ENCODE results near the gene ARHGEF11. TPM values are rescaled to one million over a fixed set of nuclear protein-coding genes. Genes with fewer than 3 reads are reported as not detected.
A peak's percentile ranks its signal among the peaks of the same experiment; 100 is the strongest.
"Not testable (repeated sequence)": the region's sequence is repeated elsewhere in the genome, so short reads cannot be mapped to it uniquely, and the experiment has no call there.

ARHGEF11 gene
- total RNA-seq, 2 donors from 2014 or later: 42.1 to 46.8 TPM

DNA sequence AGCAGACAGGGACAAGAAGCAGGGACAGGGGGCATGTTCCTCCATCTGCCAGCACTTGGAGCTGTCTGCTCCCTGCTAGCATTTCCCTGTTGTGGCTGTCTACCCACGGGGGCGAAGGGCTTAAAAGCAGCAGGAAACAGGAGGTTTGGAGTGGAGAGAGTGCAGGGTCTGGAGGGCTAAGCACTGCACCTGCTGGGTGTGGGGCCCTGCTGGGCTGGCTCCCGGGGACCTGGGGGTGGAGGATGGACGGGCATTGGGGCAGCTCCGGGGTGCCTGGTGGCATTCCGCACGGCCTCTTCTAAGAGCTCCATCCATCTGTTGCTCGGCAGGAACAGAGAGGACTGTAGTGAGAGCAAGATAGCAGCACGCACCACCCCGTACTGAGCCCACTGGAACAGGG is 103.9 kb downstream of the ARHGEF11 start:
- intact Hi-C loops (cut with DNase I, micrococcal nuclease): no loop called here
- peak in 1 of 2 donors; percentile 8 for DNase-seq
- ATAC-seq: no peak

DNA sequence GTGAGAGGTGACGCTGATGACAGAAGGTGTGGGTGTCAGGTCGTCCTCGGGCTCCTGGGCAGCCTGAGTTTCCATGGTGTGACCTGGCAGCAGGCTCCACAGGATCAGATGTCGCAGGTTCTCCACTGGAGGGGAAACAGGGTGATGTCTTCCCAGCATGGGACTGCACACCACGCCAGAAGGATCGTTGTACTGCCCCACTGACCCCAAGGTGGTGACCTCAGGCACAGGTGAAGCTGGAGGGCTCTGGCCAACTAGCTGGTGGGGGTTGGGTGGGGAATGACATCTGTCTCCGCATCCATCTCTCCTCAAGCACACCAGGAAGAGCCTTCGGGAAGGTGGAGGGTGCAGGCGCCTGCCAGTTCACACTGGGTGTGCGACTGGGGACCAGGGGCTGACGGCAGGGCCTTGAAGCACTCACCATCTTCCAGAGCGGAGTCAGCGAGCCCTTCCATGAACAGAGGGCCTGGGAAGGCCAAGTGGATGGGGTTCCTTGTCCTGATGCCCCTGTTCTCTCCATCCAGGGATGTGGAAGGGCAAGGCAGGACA is 105.7 kb downstream of the ARHGEF11 start:
- ATAC-seq (no peak), DNase-seq (no peak)
- intact Hi-C loops (cut with DNase I, micrococcal nuclease): no loop called here

DNA sequence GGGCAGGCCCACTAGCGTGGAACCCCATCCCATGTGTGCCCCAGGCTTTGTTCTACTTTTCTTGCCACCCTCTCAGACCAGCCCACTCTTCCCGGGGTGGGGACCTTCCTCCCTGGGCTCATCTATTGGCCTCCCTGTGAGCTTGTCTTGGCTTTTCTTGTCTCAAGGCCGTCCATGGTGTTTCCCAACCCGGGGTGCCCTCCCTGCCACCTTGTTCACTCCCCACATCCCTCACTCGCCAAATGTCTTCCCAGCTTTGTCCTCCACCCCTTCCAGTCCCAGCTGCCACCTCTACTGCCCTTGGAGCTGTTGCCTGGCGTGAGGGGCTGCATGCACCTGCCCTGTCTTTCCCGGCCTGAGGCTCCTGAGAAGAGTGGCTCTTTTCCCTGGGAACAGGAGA is 106.7 kb downstream of the ARHGEF11 start:
- DNase-seq (no peak), ATAC-seq (no peak)
- intact Hi-C loops (cut with DNase I, micrococcal nuclease): no loop called here

DNA sequence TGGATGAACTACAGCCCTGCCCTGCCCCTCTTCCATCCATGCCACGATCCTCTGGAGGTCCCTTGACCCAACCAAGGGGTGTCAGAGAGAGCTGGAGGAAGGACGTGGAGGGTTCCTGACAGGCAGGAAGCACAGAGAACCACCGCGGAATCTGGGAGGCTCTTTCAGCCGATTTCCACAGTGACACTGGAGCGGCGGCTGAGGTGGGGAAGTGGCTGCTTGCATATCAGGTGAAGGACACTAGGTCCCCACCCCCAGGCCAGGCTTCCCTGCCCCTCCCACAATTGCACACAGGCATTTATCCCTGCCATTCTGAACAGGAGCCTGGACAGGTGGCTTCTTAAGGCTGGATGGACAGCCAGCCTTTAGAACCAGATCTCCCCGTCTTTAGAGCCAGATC is 107.7 kb downstream of the ARHGEF11 start:
- intact Hi-C loops (cut with DNase I, micrococcal nuclease): no loop called here
- no peak for ATAC-seq
- no peak for DNase-seq

DNA sequence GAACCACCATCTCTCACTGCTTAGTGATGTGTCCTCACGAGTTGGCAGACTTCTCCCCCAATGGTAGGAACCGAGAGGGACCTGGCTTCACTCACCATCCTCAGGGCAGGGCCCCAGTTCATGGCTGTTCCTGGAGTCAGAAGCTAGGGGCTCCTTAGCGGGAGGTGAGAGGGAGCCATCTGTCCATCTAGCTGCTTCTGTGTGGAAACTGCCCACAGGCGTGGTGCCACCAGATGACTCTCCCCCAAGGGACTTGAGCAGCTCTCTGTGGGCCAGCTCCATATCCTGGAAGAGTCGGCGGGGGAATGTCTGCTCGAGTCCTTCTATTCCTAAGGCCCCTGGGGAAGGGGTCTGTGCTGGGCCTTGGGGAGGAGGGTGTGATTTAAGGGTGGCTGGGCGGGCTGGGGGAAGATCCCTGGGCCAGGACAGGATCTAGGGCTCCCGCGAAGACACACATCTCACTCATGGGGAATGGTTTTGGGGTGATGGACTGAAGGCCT is 108.8 kb downstream of the ARHGEF11 start:
- ATAC-seq (no peak), DNase-seq (no peak)
- intact Hi-C loops (cut with DNase I, micrococcal nuclease): no loop called here

DNA sequence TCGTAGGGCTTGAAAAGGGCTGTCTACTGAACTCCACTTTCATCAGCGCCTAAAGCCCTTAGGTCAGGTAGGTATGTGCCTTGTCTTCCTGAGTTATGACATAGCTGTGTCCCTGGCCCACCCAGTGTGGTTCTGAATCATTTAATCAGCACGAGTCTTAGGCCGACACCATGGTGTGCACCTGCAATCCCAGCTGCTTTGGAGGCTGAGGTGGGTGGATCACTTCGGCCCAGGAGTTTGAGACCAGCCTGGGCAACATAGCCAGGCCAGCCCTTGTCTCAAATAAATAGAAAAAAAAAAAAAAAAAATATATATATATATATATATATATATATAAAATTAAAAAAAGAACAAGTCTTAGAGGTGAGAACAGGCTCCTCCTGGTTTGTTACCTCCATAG is 109.4 kb downstream of the ARHGEF11 start:
- intact Hi-C loops (cut with DNase I, micrococcal nuclease): no loop called here
- ATAC-seq: no peak
- no peak for DNase-seq

DNA sequence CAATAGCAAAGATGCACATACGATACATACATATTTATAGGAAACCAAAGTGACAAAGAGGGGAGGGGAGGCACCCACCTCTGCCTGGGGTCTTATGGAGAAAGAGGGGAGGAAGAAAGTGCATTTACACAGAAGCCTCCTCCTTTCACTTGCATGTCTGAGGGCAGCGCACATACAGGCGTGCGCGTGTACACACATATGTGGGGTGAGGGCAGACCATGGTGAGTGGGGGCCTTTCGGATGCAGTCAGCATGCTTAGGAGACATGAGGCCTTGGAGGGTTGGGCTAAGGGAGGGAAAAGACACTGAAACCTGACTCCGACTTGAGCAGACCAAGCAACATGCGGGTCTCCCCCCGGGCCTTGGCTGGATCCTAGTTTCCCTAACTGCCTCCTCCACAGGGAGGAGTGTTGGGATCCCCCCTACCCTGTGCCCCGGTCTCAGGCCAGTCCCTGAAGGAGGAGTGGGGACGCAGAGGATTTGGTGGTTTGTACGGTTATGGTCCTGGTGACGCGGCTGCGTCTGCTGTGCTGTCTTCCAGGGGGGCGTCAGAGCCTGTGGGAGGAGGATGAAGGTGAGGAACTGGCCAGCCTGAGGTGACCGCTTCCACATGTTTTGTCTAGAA is 109.9 kb downstream of the ARHGEF11 start:
- DNase-seq (no peak), ATAC-seq (no peak)
- intact Hi-C loops (cut with DNase I, micrococcal nuclease): no loop called here

DNA sequence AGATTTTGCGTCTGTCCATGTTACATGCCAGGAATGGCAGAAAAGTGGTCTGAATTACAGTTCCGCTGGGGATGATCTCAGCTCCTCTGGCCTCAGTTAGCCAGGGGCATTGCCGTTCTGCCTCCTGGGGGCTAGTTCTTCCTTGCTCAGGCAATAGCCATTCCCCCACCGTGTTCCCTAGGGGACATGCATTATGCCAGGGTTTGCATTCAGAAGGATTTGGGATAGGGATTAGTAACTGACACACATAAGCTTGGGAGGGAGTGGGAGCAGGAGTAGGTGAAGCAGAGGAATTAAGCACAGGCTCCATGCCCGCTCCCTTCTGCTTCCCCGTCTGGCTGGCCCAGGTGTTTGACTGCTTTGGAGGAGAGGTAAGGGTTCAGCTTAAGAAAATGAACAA is 112.4 kb downstream of the ARHGEF11 start:
- DNase-seq: no peak
- intact Hi-C loops (cut with DNase I, micrococcal nuclease): no loop called here
- no peak for ATAC-seq

DNA sequence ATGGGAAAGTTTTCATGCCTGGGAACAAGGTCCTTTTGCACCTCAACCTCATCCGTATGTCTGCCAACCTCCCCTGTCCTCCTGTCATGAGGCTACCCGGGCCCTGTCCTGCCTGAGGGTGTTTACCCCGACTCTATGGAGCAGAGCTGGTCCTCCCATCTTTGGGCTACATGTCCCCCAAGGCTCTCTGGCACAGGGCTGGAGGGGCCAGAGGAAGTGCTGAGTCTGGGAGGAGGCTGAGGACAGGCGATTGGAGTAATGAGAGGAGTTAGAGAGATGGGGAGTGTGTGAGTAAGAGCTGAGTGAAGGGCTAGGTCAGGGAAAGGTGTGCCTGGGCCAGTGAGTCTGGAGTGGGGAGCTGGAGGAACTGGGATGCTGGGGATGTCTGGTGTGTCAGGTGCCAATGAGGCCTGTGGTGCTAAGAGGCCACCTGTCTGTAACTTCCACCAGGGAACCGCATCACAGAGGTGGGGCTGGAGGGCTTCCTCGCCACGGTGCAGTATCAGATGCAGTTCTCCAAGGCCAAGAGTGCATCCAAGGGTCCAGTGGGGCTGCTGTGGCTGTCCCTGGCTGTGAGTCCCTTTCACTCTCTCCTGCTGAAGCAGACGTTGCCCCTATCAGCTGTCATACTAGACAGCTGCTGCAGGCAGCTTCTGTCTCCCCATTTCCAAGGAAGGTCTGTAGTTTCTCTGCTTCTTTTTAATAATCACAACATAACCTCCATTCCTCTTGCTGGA is 113.4 kb downstream of the ARHGEF11 start:
- ATAC-seq: peak; percentile 16
- no peak for DNase-seq
- intact Hi-C loops (cut with DNase I, micrococcal nuclease): no loop called here

DNA sequence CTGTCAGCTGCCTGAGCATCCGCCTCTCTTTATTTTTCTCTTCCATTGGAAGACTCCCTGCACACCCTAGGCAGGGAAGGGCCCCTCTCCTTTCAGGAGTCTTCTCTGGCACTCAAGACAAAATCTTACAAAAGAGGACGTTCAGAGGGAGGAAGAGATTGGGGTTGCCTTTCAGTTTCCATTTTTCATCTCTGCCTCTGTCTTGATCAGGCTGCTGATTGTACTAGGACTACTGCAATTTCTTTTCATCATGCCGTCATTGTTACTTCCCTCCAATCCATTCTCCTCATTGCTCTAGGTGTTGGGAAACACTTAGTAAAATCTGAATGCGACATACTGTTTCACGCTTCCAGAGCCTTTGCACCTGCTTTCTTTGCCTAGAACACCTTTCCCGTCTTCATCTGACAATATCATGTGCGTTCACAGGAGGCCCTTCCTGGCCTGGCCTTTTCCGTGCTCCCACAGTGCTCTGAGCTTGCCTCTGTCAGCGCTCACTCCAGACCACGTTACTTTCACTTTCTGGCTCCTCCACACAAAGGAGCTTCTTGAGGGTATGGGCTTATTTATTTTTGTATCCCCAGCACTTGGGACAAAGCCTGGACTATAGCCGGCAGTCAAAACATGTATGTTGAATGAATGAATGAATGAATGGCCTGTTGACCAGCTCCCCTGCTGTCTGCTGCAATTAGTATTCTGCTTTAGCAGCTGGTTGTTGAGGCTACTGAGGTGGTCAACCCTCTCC is 114.2 kb downstream of the ARHGEF11 start:
- intact Hi-C loops (cut with DNase I, micrococcal nuclease): no loop called here
- DNase-seq (no peak), ATAC-seq (peak; percentile 27)

DNA sequence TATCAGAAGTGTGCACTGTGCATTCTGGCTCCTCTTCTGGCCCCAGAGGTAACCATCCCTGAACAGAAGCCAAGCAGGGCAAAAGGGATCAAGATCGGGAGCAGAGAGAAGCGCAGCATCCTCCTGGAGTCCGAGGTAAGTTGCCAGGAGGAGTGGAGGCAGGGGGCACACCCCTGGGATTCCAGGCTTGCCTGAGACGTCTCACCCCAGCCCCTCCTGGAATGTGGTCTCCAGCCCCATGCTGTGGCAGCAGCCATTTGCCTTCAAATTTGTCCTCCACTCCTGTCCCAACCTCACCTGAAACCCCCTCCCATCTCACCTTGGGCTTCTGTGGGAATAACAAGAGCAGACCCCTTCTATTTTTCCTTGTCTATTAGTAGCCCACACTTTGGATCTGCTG is 115.1 kb downstream of the ARHGEF11 start:
- intact Hi-C loops (cut with DNase I, micrococcal nuclease): no loop called here
- ATAC-seq (no peak), DNase-seq (no peak)

DNA sequence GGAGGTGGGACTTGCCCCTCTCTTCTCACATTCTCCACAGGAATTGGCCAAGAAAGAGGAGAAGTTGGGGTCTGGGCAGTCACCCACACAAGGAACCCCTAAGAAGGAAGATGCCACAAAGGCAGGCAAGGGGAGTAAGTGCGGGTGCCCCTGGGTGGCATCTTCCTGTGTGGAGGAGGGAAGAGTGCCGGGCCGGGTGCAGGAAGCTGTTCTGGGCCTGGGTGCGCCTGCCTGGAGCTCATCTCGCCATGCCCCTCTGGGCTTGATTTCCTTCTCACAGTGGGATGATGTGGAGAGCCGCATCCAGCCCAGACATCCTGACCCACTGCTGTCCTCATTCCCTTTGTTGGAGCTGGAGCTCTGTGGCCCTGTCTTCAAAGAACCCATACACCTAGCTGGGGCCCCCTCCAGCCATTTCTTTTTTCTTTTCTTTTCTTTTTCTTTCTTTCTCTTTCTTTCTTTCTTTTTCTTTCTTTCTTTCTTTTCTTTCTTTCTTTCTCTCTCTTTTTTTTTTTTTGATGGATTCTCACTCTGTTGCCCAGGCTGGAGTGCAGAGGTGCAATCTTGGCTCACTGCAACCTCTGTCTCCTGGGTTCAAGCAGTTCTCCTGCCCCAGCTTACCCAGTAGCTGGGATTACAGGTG is 115.8 kb downstream of the ARHGEF11 start:
- DNase-seq (no peak), ATAC-seq (no peak)
- intact Hi-C loops (cut with DNase I, micrococcal nuclease): no loop called here

DNA sequence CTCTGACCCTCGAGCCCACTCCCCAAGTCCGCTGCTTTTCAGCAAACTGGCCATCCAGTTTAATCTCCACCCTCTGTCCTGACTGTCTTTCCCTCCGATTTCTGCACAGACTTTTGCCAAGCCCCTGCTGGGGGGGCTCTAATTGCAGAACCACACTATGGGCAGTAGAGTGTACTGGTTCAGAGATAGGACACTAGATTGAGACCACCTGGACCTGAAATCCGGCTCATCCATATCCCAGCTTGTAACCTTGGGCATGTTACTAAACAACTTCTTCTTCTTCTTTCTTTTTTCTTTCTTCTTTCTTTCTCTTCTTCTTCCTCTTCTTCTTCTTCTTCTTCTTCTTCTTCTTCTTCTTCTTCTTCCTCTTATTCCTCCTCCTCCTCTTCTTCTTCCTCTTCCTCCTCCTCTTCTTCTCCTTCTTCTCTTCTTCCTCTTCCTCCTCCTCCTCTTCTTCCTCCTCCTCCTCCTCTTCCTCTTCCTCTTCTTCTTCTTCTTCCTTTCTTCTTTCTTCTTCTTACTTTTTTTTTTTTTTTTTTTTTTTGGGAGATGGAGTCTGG is 117.4 kb downstream of the ARHGEF11 start:
- peak; percentile 2 for ATAC-seq
- DNase-seq: no peak
- intact Hi-C loops (cut with DNase I, micrococcal nuclease): no loop called here

DNA sequence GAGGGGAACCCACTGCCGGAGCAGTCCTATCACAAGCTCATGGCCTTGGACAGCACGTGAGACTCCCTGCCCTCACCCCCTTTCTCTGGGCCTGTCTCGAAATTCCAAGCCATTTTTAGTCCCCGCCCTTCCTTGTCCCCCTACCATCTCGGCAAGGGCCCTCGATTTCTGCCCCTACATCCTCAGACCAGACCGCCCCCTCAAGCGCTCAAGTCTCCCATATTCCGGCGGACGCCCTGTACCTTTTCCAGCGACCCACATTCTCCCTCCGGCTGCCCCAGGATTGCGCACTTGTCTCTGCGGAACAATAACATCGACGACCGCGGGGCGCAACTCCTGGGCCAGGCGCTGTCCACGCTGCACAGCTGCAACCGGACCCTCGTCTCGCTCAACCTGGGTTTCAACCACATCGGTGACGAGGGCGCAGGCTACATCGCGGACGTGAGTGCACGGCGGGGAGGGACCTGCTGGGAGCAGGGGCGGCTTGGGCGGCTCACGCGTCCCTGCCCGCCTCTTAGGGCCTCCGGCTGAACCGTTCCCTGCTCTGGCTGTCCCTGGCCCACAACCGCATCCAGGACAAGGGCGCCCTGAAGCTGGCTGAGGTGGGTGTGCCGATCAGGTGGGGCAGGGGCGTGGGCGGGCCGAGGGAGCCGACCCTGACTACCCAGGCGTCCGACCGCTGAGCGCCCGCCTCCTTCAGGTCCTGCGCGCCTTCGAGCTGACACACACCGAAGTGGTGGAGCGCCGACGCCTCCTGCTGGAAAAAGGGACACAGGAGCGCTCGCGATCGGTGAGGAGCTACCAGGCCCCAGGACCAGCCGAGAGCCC is 118.1 kb downstream of the ARHGEF11 start:
- intact Hi-C loops (cut with DNase I, micrococcal nuclease): no loop called here
- peak; percentile 77 for ATAC-seq

DNA sequence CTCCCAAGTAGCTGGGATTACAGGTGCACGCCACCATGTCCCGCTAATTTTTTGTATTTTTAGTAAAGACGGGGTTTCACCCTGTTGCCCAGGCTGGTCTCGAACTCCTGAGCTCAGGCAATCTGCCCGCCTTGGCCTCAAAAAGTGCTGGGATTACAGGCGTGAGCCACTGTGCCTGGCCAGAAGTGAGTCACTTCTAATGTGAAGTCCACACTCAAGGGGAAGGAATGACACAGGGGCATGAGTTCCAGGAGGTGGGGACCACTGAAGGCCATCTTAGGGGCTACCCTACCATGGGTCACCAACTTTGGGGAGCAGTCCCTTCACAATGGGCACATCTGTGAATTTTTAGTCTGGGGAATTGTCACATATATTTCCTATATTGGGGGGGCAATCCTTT is 118.8 kb downstream of the ARHGEF11 start:
- intact Hi-C loops (cut with DNase I, micrococcal nuclease); ATAC-seq: not testable (repeated sequence)

More for the DNA sequence above, 118.1 kb downstream of the ARHGEF11 start:
- peak; percentile 54 to 81 for DNase-seq

DNA sequence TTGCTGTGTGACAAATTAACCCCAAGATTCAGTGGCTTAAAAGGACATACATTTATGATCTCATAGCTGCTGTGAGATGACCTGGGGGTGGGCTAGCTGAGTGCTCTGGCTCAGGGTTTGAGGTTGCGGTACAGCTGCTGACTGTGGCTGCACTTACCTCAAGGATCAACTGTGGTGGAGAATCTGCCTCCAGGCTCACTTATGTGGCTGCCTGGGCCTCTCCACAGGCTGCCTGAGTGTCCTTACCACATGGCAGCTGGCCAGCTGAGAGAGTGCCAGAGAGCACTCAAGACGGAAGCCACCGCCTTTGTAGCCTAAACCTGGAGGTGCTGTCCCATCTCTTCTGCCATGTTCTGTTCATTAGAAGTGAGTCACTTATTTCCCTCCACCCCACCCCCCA is 119.4 kb downstream of the ARHGEF11 start:
- intact Hi-C loops (cut with DNase I, micrococcal nuclease): no loop called here
- DNase-seq (peak; percentile 52 to 81), ATAC-seq (peak; percentile 63)

More for the DNA sequence above, 118.8 kb downstream of the ARHGEF11 start:
- DNase-seq: not testable (repeated sequence)

DNA sequence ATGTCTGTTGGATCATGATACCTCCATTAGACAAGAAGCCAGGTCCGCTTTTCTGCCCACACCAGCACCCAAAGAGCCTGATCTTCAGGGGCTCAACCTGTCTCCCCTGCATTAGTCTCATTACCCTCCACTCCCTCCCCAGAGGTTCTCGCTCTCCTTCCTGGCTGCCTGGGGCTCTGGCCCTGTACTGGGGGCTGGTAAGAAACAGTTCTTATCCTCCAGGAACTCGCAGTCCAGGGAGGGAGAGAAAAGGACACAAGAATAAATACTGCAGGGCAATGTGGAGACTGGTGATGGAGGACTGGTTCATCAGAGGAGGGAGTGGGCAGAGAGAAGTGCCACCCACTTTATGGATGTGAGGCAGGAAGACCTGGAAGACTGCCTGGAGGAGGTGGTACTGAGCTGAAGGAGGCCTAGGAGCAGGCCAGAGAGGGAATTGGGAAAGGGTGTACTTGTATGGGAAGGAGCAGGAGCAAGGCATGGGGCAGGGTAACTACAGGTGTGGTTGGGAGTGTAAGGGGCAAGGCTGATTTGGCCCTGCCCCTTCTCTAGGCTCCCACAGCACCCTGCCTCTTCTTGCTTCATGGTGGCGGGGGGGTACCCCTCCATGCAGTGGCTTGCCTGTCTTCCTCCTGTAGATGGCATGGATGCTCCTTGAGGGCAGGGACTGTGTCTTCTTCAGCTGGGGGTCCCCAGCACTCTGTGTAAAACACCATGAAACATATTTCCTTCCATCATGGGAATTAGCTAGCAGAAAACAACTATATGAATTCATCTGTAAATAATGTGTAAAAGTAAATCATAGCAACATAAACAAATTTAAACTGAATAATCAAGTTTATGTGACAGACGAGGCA is 120.2 kb downstream of the ARHGEF11 start:
- DNase-seq (no peak), ATAC-seq (no peak)
- intact Hi-C loops (cut with DNase I, micrococcal nuclease): no loop called here
